ENCODE measurements around the gene SNW1.

GRCh38 chr14:77709412-77709811, 51.5 kb downstream of the SNW1 start:
- no peak for TF ChIP-seq CTCF (IDR thresholded peaks at IDR 0.05)
- TF ChIP-seq EZH2 (IDR thresholded peaks at IDR 0.05), result no peak
- no peak for TF ChIP-seq EZH2phosphoT487 (IDR thresholded peaks at IDR 0.05)
